GM19239 (cell line): ENCODE measurements around the gene THSD4.
"Not testable (repeated sequence)": the region's sequence is repeated elsewhere in the genome, so short reads cannot be mapped to it uniquely, and the experiment has no call there.

Source experiments
- DNase-seq: peaks from one replicate; pipeline ENCODE4 v3.0.0; 2011; ENCODE audit warnings: low spot score; ENCODE audit not compliant: insufficient read length
- FAIRE-seq: peaks from 2 replicates; lab custom pipeline; 2011; peaks lifted over from hg19 to GRCh38; lab: Jason Lieb, UNC

THSD4 gene

GRCh38 chr15:71143373-71144310 is 28.4 kb downstream of the THSD4 start:
- DNase-seq: no peak
- no peak for FAIRE-seq

- FAIRE-seq: no peak
- no peak for DNase-seq
Measured at GRCh38 chr15:71145648-71146047, 30.4 kb downstream of the THSD4 start.

GRCh38 chr15:71146580-71146982 is 31.3 kb downstream of the THSD4 start:
- FAIRE-seq (no peak), DNase-seq (no peak)

GRCh38 chr15:71148048-71148447 is 32.8 kb downstream of the THSD4 start:
- FAIRE-seq (no peak), DNase-seq (no peak)

GRCh38 chr15:71149646-71150557 is 34.6 kb downstream of the THSD4 start:
- DNase-seq: no peak
- FAIRE-seq: no peak

- DNase-seq (no peak), FAIRE-seq (no peak)
Measured at GRCh38 chr15:71151081-71151480, 35.8 kb downstream of the THSD4 start.

GRCh38 chr15:71152542-71152941 is 37.3 kb downstream of the THSD4 start:
- FAIRE-seq: no peak
- no peak for DNase-seq

GRCh38 chr15:71153823-71154524 is 38.7 kb downstream of the THSD4 start:
- FAIRE-seq (no peak), DNase-seq (no peak)

GRCh38 chr15:71154607-71155200 is 39.4 kb downstream of the THSD4 start:
- no peak for DNase-seq
- no peak for FAIRE-seq

GRCh38 chr15:71155534-71155933 is 40.3 kb downstream of the THSD4 start:
- FAIRE-seq (no peak), DNase-seq (no peak)

GRCh38 chr15:71160976-71161375 is 45.7 kb downstream of the THSD4 start:
- DNase-seq (no peak), FAIRE-seq (no peak)

GRCh38 chr15:71162309-71162708 is 47.0 kb downstream of the THSD4 start:
- FAIRE-seq (no peak), DNase-seq (no peak)

- DNase-seq, FAIRE-seq: not testable (repeated sequence)
Measured at GRCh38 chr15:71164606-71165005, 49.3 kb downstream of the THSD4 start.

- no peak for DNase-seq
- FAIRE-seq: no peak
Measured at GRCh38 chr15:71167445-71168165, 52.3 kb downstream of the THSD4 start.

- no peak for FAIRE-seq
- DNase-seq: no peak
Measured at GRCh38 chr15:71168166-71168834, 53.0 kb downstream of the THSD4 start.

- no peak for FAIRE-seq
- no peak for DNase-seq
Measured at GRCh38 chr15:71170163-71170562, 54.9 kb downstream of the THSD4 start.

- FAIRE-seq: no peak
- DNase-seq: no peak
Measured at GRCh38 chr15:71171195-71171594, 55.9 kb downstream of the THSD4 start.

- DNase-seq, FAIRE-seq: not testable (repeated sequence)
Measured at GRCh38 chr15:71174360-71174759, 59.1 kb downstream of the THSD4 start.
